HL-60 (cell line): Measurements from ENCODE around the gene FSTL3.

ENCODE experiments used
- DNase-seq, 2 experiments: peaks; one replicate each; pipeline ENCODE4 v3.0.0-alpha.2; 2010 to 2020; ENCODE audit warnings: low read depth in 1 of 2, low spot score in 1 of 2
- H3K27ac ChIP-seq: fragments of 250-450 bp; sonication (Bioruptor Pico); replicated peaks from 2 replicates; pipeline ENCODE4 v1.5.1; 2020; ENCODE audit warnings: mild to moderate bottlenecking, moderate library complexity
- H3K27me3 ChIP-seq: fragments of 250-450 bp; sonication (Bioruptor Pico); 2 replicates; pipeline ENCODE4 v1.5.1; 2021; ENCODE audit warnings: mild to moderate bottlenecking, moderate library complexity; ENCODE audit not compliant: insufficient read depth, poor library complexity, severe bottlenecking
- H3K4me3 ChIP-seq: replicated peaks from 2 replicates; pipeline ENCODE4 v1.5.1; 2011; ENCODE audit warnings: mild to moderate bottlenecking, control low read depth, low read length; ENCODE audit not compliant: insufficient read depth
- CTCF ChIP-seq: IDR thresholded peaks from one replicate; pipeline ENCODE4 v1.5.1; 2011; ENCODE audit warnings: low read length, control low read depth, inconsistent platforms; ENCODE audit not compliant: insufficient read depth
- GABPA ChIP-seq: IDR thresholded peaks from 2 replicates; pipeline ENCODE4 v1.6.1; 2012; ENCODE audit warnings: low read depth
- POLR2AphosphoS5 ChIP-seq: IDR thresholded peaks from 2 replicates; pipeline ENCODE4 v1.6.1; 2012; ENCODE audit warnings: low read depth
- REST ChIP-seq: IDR thresholded peaks from 2 replicates; pipeline ENCODE4 v1.6.1; 2012; ENCODE audit warnings: low read depth; ENCODE audit not compliant: insufficient replicate concordance
- SPI1 ChIP-seq: IDR thresholded peaks from 2 replicates; pipeline ENCODE4 v1.6.1; 2012; ENCODE audit warnings: low read depth, mild to moderate bottlenecking, borderline replicate concordance

Gene FSTL3

GRCh38 chr19:629961-630714, 46.1 kb upstream of the FSTL3 start:
- no peak overlapping the region for H3K27ac ChIP-seq
- no peak overlapping the region for H3K4me3 ChIP-seq
- no peak for TF ChIP-seq SPI1
- no peak for TF ChIP-seq POLR2AphosphoS5
- no peak for TF ChIP-seq REST
- TF ChIP-seq CTCF = no peak
- TF ChIP-seq GABPA = no peak
- DNase-seq = no peak
- no peaks in the 10 kb centered on the region for H3K27me3 ChIP-seq

- Histone ChIP-seq H3K27ac (peak overlapping the region; percentile 79), H3K27me3 (no peaks in the 10 kb centered on the region), H3K4me3 (peak overlapping the region; percentile 92)
- DNase-seq = peak; percentile 40 to 69
- no peak for TF ChIP-seq CTCF
- TF ChIP-seq POLR2AphosphoS5 = no peak
Observed at GRCh38 chr19:632579-633067, 43.6 kb upstream of the FSTL3 start.

GRCh38 chr19:633068-633785, 43.0 kb upstream of the FSTL3 start, which contains the start of gene POLRMT:
POLRMT (minus strand) TSS chr19:633537; CDS start chr19:633512, 25 bp downstream.
- Histone ChIP-seq H3K27me3 (no peaks in the 10 kb centered on the region), H3K27ac (peak within 1 kb of the TSS; percentile 79), H3K4me3 (peak within 1 kb of the TSS; percentile 92)
- peak; percentile 96 to 98 for DNase-seq
- TF ChIP-seq GABPA (peak; percentile 92), SPI1 (no peak), POLR2AphosphoS5 (0 out of 2 replicates have a peak, but pooled peaks have one; percentile 16), REST (no peak), CTCF (no peak)
